Measurements from ENCODE around the gene EGFR.

GRCh38 chr7:55157764-55158105 lies 138.9 kb downstream of the EGFR start:
- no peak for TF ChIP-seq EZH2 (optimal IDR thresholded peaks at IDR 0.05; ENCODE audit: low read depth, low read length)
- TF ChIP-seq CTCF (IDR thresholded peaks at IDR 0.05; ENCODE audit: low read length) = no peak
- TF ChIP-seq EZH2phosphoT487 (IDR thresholded peaks at IDR 0.05; ENCODE audit: low read length) = no peak
